HCT116 (cell line): ENCODE data around the gene PPP1R12B. TPM values are rescaled to one million over a fixed set of nuclear protein-coding genes. Genes with fewer than 3 reads are reported as not detected.

Source experiments
- ATAC-seq: fragments of 200-7000 bp; cut with Tn5 transposase; 2 replicates; pipeline ENCODE4 v1.9.1; 2020; ENCODE audit warnings: mild to moderate bottlenecking, moderate library complexity
- BruUV-seq: library from RNA; stranded (reverse); fragments of 400-500 nt; replicated peaks from 2 replicates; lab custom pipeline; 2021; lab: Mats Ljungman, UMichigan
- CTCF ChIA-PET: fragments of 300-600 bp; sonication (Branson Sonifier 250); formaldehyde crosslinking; loops from one replicate; lab custom pipeline; 2021; ENCODE audit warnings: antibody characterized with exemption; lab: Charles Lee
- POLR2A ChIA-PET: fragments of 300-600, 350-600 bp; sonication (Branson Sonifier 250); formaldehyde crosslinking; loops from one replicate; lab custom pipeline; 2021; ENCODE audit warnings: antibody characterized with exemption; lab: Charles Lee
- RAD21 ChIA-PET, 2 experiments: fragments of 300-600 bp; sonication (Branson Sonifier 250); formaldehyde crosslinking; loops; one replicate each; lab custom pipeline; 2023; ENCODE audit warnings: low total read pairs in 2 of 2; ENCODE audit not compliant: uncharacterized antibody in 2 of 2, unreplicated experiment in 2 of 2, low non-redundant PET in 1 of 2; lab: Charles Lee
- DNase-seq: peaks from one replicate; pipeline ENCODE4 v3.0.0-alpha.2; 2010; ENCODE audit warnings: low read depth, low spot score
- H2AFZ ChIP-seq: fragments of 200-600 bp; shearing (Covaris generic), sonication (generic); 2 replicates; pipeline ENCODE4 v1.6.1; 2017; ENCODE audit warnings: low read depth, mixed run types, mixed read lengths, antibody characterized with exemption, low read length; ENCODE audit not compliant: poor library complexity, severe bottlenecking
- H3K27ac ChIP-seq: 2 replicates; pipeline ENCODE4 v1.5.1; 2012; ENCODE audit warnings: low read depth, low read length
- H3K27me3 ChIP-seq: fragments of 200-600 bp; sonication (generic); 2 replicates; pipeline ENCODE4 v1.6.1; 2016; ENCODE audit warnings: mixed run types, low read length, mixed read lengths; ENCODE audit not compliant: insufficient read depth
- H3K36me3 ChIP-seq, 2 experiments: fragments of 200-500 bp in 1 of 2; fragments of 200-600 bp in 1 of 2; sonication (Bioruptor generic) in 1 of 2; sonication (generic) in 1 of 2; 2 replicates each; pipeline versions ENCODE4 v1.5.1 to v1.6.1; 2014 to 2016; ENCODE audit warnings: low read length in 2 of 2, inconsistent platforms in 1 of 2, mixed read lengths in 1 of 2, mixed run types in 1 of 2; ENCODE audit not compliant: insufficient read depth in 2 of 2, control insufficient read depth in 1 of 2
- H3K4me1 ChIP-seq, 2 experiments: fragments of 200-600 bp in 1 of 2; sonication (generic) in 1 of 2; 2 replicates each; pipeline versions ENCODE4 v1.5.1 to v1.6.1; 2012 to 2017; ENCODE audit warnings: low read length in 2 of 2, inconsistent platforms in 1 of 2, mild to moderate bottlenecking in 1 of 2, mixed read lengths in 1 of 2, mixed run types in 1 of 2, moderate library complexity in 1 of 2; ENCODE audit not compliant: insufficient read depth in 2 of 2, control insufficient read depth in 1 of 2
- H3K4me2 ChIP-seq: fragments of 200-600 bp; sonication (generic); 2 replicates; pipeline ENCODE4 v1.6.1; 2017; ENCODE audit warnings: mixed run types, low read length, mixed read lengths
- H3K4me3 ChIP-seq, 2 experiments: fragments of 200-600 bp in 1 of 2; sonication (generic) in 1 of 2; replicated peaks in 1 of 2; 2 replicates each; pipeline ENCODE4 v1.5.1; 2011 to 2016; ENCODE audit warnings: low read length in 2 of 2, control low read depth in 1 of 2, low read depth in 1 of 2, mild to moderate bottlenecking in 1 of 2, mixed read lengths in 1 of 2, mixed run types in 1 of 2
- H3K79me2 ChIP-seq: fragments of 200-600 bp; sonication (generic); 2 replicates; pipeline ENCODE4 v1.6.1; 2017; ENCODE audit warnings: mild to moderate bottlenecking, mixed run types, low read length, moderate library complexity, mixed read lengths; ENCODE audit not compliant: insufficient read depth
- H3K9ac ChIP-seq: fragments of 200-600 bp; sonication (generic); 2 replicates; pipeline ENCODE4 v1.6.1; 2016; ENCODE audit warnings: low read length, mixed read lengths
- H3K9me2 ChIP-seq: fragments of 200-600 bp; sonication (generic), shearing (Covaris generic); 2 replicates; pipeline ENCODE4 v1.6.1; 2017; ENCODE audit warnings: mixed run types, mild to moderate bottlenecking, moderate library complexity; ENCODE audit not compliant: insufficient read depth
- H3K9me3 ChIP-seq, 2 experiments: fragments of 200-500 bp in 1 of 2; fragments of 200-600 bp in 1 of 2; sonication (Bioruptor generic) in 1 of 2; sonication (generic) in 1 of 2; 2 replicates each; pipeline ENCODE4 v1.6.1; 2014 to 2017; ENCODE audit warnings: low read length in 2 of 2, mixed read lengths in 2 of 2, inconsistent platforms in 1 of 2, low read depth in 1 of 2, mild to moderate bottlenecking in 1 of 2, mixed run types in 1 of 2, moderate library complexity in 1 of 2; ENCODE audit not compliant: control insufficient read depth in 1 of 2, insufficient read depth in 1 of 2
- H4K20me1 ChIP-seq: fragments of 200-600 bp; sonication (generic), shearing (Covaris generic); 2 replicates; pipeline ENCODE4 v1.6.1; 2017; ENCODE audit warnings: mixed run types, mild to moderate bottlenecking, moderate library complexity; ENCODE audit not compliant: insufficient read depth
- CBX3 ChIP-seq: IDR thresholded peaks from 2 replicates; pipeline ENCODE4 v1.6.1; 2012; ENCODE audit warnings: low read depth
- CEBPB ChIP-seq: IDR thresholded peaks from 2 replicates; pipeline ENCODE4 v1.6.1; 2012; ENCODE audit warnings: low read depth
- EGR1 ChIP-seq: IDR thresholded peaks from 2 replicates; pipeline ENCODE4 v1.6.1; 2012; ENCODE audit warnings: low read depth
- ELF1 ChIP-seq: IDR thresholded peaks from 2 replicates; pipeline ENCODE4 v1.6.1; 2012; ENCODE audit warnings: low read depth, borderline replicate concordance
- EZH2 ChIP-seq: fragments of 200-600 bp; sonication (generic); IDR thresholded peaks from 2 replicates; pipeline ENCODE4 v1.6.1; 2017; ENCODE audit warnings: antibody characterized with exemption, mixed run types
- EZH2phosphoT487 ChIP-seq: fragments of 200-600 bp; IDR thresholded peaks from 2 replicates; pipeline ENCODE4 v1.6.1; 2018; ENCODE audit warnings: antibody characterized with exemption, borderline replicate concordance
- POLR2AphosphoS5 ChIP-seq: IDR thresholded peaks from 2 replicates; pipeline ENCODE4 v1.6.1; 2011; ENCODE audit warnings: mild to moderate bottlenecking, low read depth, low read length, moderate library complexity
- RAD21 ChIP-seq: IDR thresholded peaks from 2 replicates; pipeline ENCODE4 v1.6.1; 2012; ENCODE audit warnings: low read depth, mild to moderate bottlenecking
- REST ChIP-seq: IDR thresholded peaks from 2 replicates; pipeline ENCODE4 v1.6.1; 2012; ENCODE audit warnings: low read depth
- SIN3A ChIP-seq: IDR thresholded peaks from 2 replicates; pipeline ENCODE4 v1.6.1; 2012; ENCODE audit warnings: low read depth
- SP1 ChIP-seq: IDR thresholded peaks from 2 replicates; pipeline ENCODE4 v1.6.1; 2012; ENCODE audit warnings: low read depth
- SRF ChIP-seq: IDR thresholded peaks from 2 replicates; pipeline ENCODE4 v1.6.1; 2012; ENCODE audit warnings: low read depth
- YY1 ChIP-seq: IDR thresholded peaks from 2 replicates; pipeline ENCODE4 v1.6.1; 2011; ENCODE audit warnings: low read length, low read depth, moderate library complexity, mild to moderate bottlenecking; ENCODE audit not compliant: insufficient replicate concordance; ENCODE audit errors: extremely low read depth
- ZBTB33 ChIP-seq: IDR thresholded peaks from 2 replicates; pipeline ENCODE4 v1.6.1; 2011; ENCODE audit warnings: mild to moderate bottlenecking, low read length, moderate library complexity; ENCODE audit not compliant: insufficient replicate concordance; ENCODE audit errors: extremely low read depth
- ZFX ChIP-seq: fragments of 450-650 bp; IDR thresholded peaks from 2 replicates; pipeline ENCODE4 v1.6.1; 2017
- ZNF274 ChIP-seq: fragments of 200-500 bp; sonication (Bioruptor generic); IDR thresholded peaks from 2 replicates; pipeline ENCODE4 v1.6.1; 2014; ENCODE audit warnings: mild to moderate bottlenecking, low read depth, low read length, inconsistent platforms
- intact Hi-C: fragments of 100-400 bp; cut with micrococcal nuclease; formaldehyde crosslinking; loops from 2 replicates; pipeline ENCODE4 v1.10.0; 2022
- total RNA-seq: library from RNA; stranded (reverse); gene quantifications from one replicate; pipeline ENCODE4 v1.2.1, GENCODE V29; 2021; ENCODE audit not compliant: unreplicated experiment

Gene PPP1R12B
- total RNA-seq, 1 experiment from 2014 or later, result 14.3 TPM

- DNase-seq, result no peak
These were observed 228.3 kb downstream of the PPP1R12B start for GRCh38 chr1:202576816-202577215.

More at GRCh38 chr1:202576816-202577215, 228.3 kb downstream of the PPP1R12B start:
- CTCF ChIA-PET, result no interaction called here
- Histone ChIP-seq H3K9me3 (no peaks in the 10 kb centered on the region), H3K27me3 (no peaks in the 10 kb centered on the region), H3K79me2 (no peaks in the 10 kb centered on the region), H3K9ac (no peak overlapping the region), H2AFZ (no peak overlapping the region), H3K4me1 (peaks cover 0 to 6% of the 10 kb centered on the region in 2 experiments; a peak in 1 of 4 replicates), H3K36me3 (no peaks in the 10 kb centered on the region), H3K4me3 (no peak overlapping the region), H3K9me2 (no peaks in the 10 kb centered on the region; the same call in 1 of the 2 replicates), H4K20me1 (no peaks in the 10 kb centered on the region), H3K27ac (no peak overlapping the region), H3K4me2 (no peak overlapping the region)
- TF ChIP-seq ZBTB33 (no peak), POLR2AphosphoS5 (no peak), SP1 (no peak), SRF (no peak), EZH2phosphoT487 (no peak), EZH2 (no peak), CEBPB (no peak), REST (no peak), SIN3A (no peak), EGR1 (no peak), RAD21 (no peak), ELF1 (no peak), YY1 (no peak), CBX3 (no peak), ZNF274 (no peak), ZFX (no peak)
- BruUV-seq, result no TSS peak
- POLR2A ChIA-PET, result no interaction called here
- intact Hi-C loops, result loop anchor here (10.0 kb wide), 1 partner anchor 112 kb away; no protein-coding TSS in a partner anchor
- no peak for ATAC-seq
- RAD21 ChIA-PET, result no interaction called here
